ENCODE data around the gene CCDC83.

The CCDC83 gene

GRCh38 chr11:85855341-85855656 lies at the start of gene CCDC83:
Gene CCDC83, plus strand, starts transcription at chr11:85855383. Its CDS starts 9,741 bp downstream, at chr11:85865124.
- peak within 1 kb of the TSS; percentile 95 for H3K27ac Mint-ChIP-seq (ENCODE audit: low read depth)
- H3K4me1 Mint-ChIP-seq = peaks cover 10% of the 10 kb centered on the region
- no peak for ATAC-seq (replicated peaks; ENCODE audit: extremely low read depth, poor library complexity, severe bottlenecking)
- H3K27me3 Mint-ChIP-seq = no peaks in the 10 kb centered on the region
- no peak for DNase-seq (ENCODE audit: low spot score in 2 of 2)
- H3K9me3 Mint-ChIP-seq = no peaks in the 10 kb centered on the region
- peak within 1 kb of the TSS; percentile 85 for H3K4me3 Mint-ChIP-seq
- H3K36me3 Mint-ChIP-seq (ENCODE audit: insufficient read depth) = peaks cover 4% of the 10 kb centered on the region

DNA sequence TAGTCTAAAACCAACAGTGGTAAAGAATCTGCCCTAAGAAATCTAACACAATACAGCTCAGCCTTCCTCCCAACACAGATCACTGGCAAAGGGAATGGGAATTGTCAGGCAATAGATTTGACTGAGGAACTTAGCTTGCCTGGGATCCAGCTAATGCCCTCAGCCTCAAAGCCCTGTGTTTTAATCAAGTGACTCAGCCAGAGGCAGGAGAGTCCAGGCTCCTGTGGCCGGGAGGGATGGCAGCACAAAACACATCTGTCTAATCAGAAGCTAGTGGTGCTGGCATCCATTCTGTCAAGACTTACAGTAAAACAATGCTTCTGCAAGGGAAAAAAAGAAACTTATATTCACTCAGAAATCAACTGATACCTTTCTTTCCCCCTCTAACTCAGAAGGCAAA lies 49.8 kb upstream of the CCDC83 start:
- Mint-ChIP-seq H3K4me3 (no peak overlapping the region), H3K4me1 (peaks cover 72% of the 10 kb centered on the region), H3K27ac (ENCODE audit: low read depth) (no peak overlapping the region), H3K27me3 (no peaks in the 10 kb centered on the region), H3K9me3 (no peaks in the 10 kb centered on the region), H3K36me3 (ENCODE audit: insufficient read depth) (peaks cover 5% of the 10 kb centered on the region)
- DNase-seq (ENCODE audit: low spot score in 2 of 2) = no peak
- no peak for ATAC-seq (replicated peaks; ENCODE audit: extremely low read depth, poor library complexity, severe bottlenecking)

DNA sequence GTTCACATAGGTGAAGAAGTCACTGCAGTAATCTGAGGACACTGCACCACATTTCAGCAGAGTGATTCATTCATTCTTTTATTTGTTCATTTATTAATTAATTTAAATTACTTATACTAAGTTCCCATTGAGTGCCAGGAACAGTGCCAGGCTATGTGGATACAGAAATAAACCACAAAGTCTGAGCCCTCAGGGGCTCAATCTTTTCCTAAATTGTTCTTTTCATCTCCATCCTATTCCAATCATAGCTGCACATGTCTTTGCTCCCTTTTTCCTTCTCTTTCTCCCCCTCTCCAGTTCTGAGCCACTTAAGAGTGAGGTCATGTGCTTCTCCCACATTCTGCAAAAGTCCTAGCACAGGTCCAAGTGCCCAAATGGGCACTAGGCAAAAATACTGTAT lies 49.2 kb upstream of the CCDC83 start:
- no peak for ATAC-seq (replicated peaks; ENCODE audit: extremely low read depth, poor library complexity, severe bottlenecking)
- H3K4me1 Mint-ChIP-seq = peaks cover 67% of the 10 kb centered on the region

GRCh38 chr11:85806876-85807275 lies 48.3 kb upstream of the CCDC83 start:
- ATAC-seq (replicated peaks; ENCODE audit: extremely low read depth, poor library complexity, severe bottlenecking) = no peak
- H3K4me3 Mint-ChIP-seq = no peak overlapping the region
- H3K27me3 Mint-ChIP-seq = no peaks in the 10 kb centered on the region
- no peak for DNase-seq (ENCODE audit: low spot score in 2 of 2)
- H3K4me1 Mint-ChIP-seq = peaks cover 66% of the 10 kb centered on the region
- peaks cover 8% of the 10 kb centered on the region for H3K36me3 Mint-ChIP-seq (ENCODE audit: insufficient read depth)
- no peak overlapping the region for H3K27ac Mint-ChIP-seq (ENCODE audit: low read depth)
- H3K9me3 Mint-ChIP-seq = no peaks in the 10 kb centered on the region

More for the DNA sequence above, 49.2 kb upstream of the CCDC83 start:
- H3K27me3 Mint-ChIP-seq = no peaks in the 10 kb centered on the region
- peaks cover 8% of the 10 kb centered on the region for H3K36me3 Mint-ChIP-seq (ENCODE audit: insufficient read depth)
- H3K27ac Mint-ChIP-seq (ENCODE audit: low read depth) = no peak overlapping the region
- DNase-seq (ENCODE audit: low spot score in 2 of 2) = no peak
- H3K4me3 Mint-ChIP-seq = no peak overlapping the region
- H3K9me3 Mint-ChIP-seq = no peaks in the 10 kb centered on the region

GRCh38 chr11:85809191-85809590 lies 46.0 kb upstream of the CCDC83 start:
- H3K4me3 Mint-ChIP-seq = peak overlapping the region; percentile 90
- no peak overlapping the region for H3K27ac Mint-ChIP-seq (ENCODE audit: low read depth)
- no peak for DNase-seq (ENCODE audit: low spot score in 2 of 2)
- H3K36me3 Mint-ChIP-seq (ENCODE audit: insufficient read depth) = peaks cover 8% of the 10 kb centered on the region
- H3K4me1 Mint-ChIP-seq = peaks cover 68% of the 10 kb centered on the region
- peak; percentile 55 for ATAC-seq (replicated peaks; ENCODE audit: extremely low read depth, poor library complexity, severe bottlenecking)
- no peaks in the 10 kb centered on the region for H3K27me3 Mint-ChIP-seq
- no peaks in the 10 kb centered on the region for H3K9me3 Mint-ChIP-seq

DNA sequence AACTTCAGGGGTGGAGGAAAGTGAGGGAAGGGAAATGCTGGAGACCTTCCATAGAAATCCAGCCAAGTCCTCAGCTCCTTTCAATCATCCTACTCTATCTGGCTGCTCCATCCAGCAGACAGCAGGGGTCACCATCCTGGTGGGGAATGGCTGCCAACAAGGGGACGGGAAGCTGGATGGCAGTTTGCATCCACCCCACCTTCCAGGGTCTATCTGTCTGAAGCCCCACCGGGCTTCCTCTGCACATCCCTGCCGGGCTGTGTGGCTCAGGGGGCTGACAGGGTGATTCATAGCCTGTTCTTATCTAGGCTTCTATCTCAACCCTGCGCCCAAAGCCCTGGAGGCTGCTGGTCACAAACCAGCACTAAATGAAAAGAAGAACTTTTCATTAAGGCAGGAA lies 45.3 kb upstream of the CCDC83 start:
- ATAC-seq (replicated peaks; ENCODE audit: extremely low read depth, poor library complexity, severe bottlenecking) = peak; percentile 15
- no peaks in the 10 kb centered on the region for H3K27me3 Mint-ChIP-seq
- H3K4me1 Mint-ChIP-seq = peaks cover 62% of the 10 kb centered on the region
- H3K36me3 Mint-ChIP-seq (ENCODE audit: insufficient read depth) = peaks cover 8% of the 10 kb centered on the region
- H3K9me3 Mint-ChIP-seq = no peaks in the 10 kb centered on the region
- H3K27ac Mint-ChIP-seq (ENCODE audit: low read depth) = peak overlapping the region; percentile 95
- no peak for DNase-seq (ENCODE audit: low spot score in 2 of 2)
- H3K4me3 Mint-ChIP-seq = peak overlapping the region; percentile 90

DNA sequence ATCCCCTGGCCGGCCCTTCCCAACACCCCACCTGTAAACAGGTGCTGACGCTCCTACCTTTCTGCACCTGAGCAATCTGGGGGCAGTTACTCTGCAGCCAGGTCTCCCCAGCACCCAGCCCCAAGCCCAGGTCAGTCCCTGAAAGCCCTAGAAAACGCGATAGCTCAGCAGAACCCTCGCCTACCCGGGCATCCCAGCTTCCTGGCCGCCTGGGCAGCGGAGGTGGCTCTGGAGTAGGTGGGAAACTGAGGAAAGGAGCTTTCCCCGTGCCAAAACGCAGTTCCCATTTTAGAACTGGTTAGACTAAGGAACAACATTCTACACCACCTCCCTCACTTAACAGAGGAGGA lies 44.7 kb upstream of the CCDC83 start:
- H3K36me3 Mint-ChIP-seq (ENCODE audit: insufficient read depth) = peaks cover 8% of the 10 kb centered on the region
- H3K4me1 Mint-ChIP-seq = peaks cover 55% of the 10 kb centered on the region
- no peaks in the 10 kb centered on the region for H3K9me3 Mint-ChIP-seq
- H3K27ac Mint-ChIP-seq (ENCODE audit: low read depth) = peak overlapping the region; percentile 95
- peak; percentile 4 for ATAC-seq (replicated peaks; ENCODE audit: extremely low read depth, poor library complexity, severe bottlenecking)
- H3K4me3 Mint-ChIP-seq = peak overlapping the region; percentile 90
- no peaks in the 10 kb centered on the region for H3K27me3 Mint-ChIP-seq
- DNase-seq (ENCODE audit: low spot score in 2 of 2) = peak in 1 of 2 donors; percentile 18

DNA sequence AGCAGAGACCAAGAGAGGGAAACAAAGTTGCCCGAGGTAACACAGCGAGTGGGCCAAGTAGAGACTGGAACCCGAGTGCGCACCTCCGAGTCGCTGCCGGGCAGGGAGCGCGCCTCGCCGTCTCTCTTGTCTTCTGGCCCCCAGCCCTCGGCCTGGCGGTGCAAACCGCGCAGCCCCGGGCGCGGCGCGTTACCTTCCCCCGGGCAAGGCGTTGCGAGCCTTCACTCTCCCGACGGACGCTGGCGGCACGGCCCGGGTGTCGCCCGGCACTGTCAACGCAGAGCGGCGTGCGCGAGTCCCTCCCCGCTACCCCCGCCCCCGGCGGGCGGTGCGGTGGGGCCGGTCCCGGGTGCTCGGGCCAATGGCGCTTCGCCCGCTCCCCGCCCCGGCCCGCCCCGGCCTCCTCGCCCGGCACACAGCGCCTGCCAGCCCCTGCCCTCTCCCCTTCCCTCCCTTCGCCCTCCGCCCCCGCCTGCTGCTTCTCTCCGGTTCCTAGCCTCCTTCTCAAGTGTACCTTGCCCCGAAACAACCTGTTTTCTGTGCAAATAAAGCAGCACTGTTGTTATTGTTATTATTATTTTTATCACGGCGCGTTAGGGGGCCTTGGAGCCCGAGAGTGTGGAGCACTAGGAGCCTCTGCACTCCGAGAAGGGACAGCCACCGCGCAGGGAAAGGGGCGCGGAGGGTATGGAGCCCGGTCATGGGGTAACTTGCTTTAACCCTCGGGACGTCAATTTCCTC lies 44.1 kb upstream of the CCDC83 start, which contains the start of gene SYTL2:
Gene SYTL2 (minus strand): TSS at position 271 of the 741 bp plus-strand sequence. CDS start 53,416 bp downstream, outside the sequence.
- peaks cover 8% of the 10 kb centered on the region for H3K36me3 Mint-ChIP-seq (ENCODE audit: insufficient read depth)
- no peaks in the 10 kb centered on the region for H3K9me3 Mint-ChIP-seq
- peaks cover 50% of the 10 kb centered on the region for H3K4me1 Mint-ChIP-seq
- H3K27ac Mint-ChIP-seq (ENCODE audit: low read depth) = peak within 1 kb of the TSS; percentile 95
- DNase-seq (ENCODE audit: low spot score in 2 of 2) (peak; percentile 65), ATAC-seq (replicated peaks; ENCODE audit: extremely low read depth, poor library complexity, severe bottlenecking) (peak; percentile 84)
- H3K27me3 Mint-ChIP-seq = no peaks in the 10 kb centered on the region
- H3K4me3 Mint-ChIP-seq = peak within 1 kb of the TSS; percentile 90

- ATAC-seq (replicated peaks; ENCODE audit: extremely low read depth, poor library complexity, severe bottlenecking) (no peak), DNase-seq (ENCODE audit: low spot score in 2 of 2) (no peak)
- Mint-ChIP-seq H3K9me3 (no peaks in the 10 kb centered on the region), H3K27ac (ENCODE audit: low read depth) (peak overlapping the region; percentile 95), H3K27me3 (no peaks in the 10 kb centered on the region), H3K4me1 (peaks cover 44% of the 10 kb centered on the region), H3K36me3 (ENCODE audit: insufficient read depth) (peaks cover 8% of the 10 kb centered on the region), H3K4me3 (peak overlapping the region; percentile 90)
Measured at GRCh38 chr11:85811624-85812023, 43.6 kb upstream of the CCDC83 start.

DNA sequence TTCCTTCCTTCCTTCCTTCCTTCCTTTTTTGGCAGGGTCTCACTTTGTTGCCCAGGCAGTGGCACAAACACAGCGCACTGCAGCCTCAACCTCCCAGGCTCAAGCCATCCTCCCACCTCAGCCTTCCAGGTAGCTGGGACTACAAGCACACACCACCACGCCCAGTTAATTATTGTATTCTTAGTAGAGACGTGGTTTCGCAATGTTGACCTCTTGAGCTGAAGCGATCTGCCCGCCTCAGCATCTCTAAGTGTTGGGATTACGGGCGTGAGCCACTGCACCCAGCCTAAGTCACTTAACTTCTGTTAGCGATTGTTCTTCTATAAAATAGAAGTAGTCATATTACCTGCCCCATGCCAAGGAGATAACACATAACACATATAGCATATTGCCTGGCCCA lies 41.5 kb upstream of the CCDC83 start:
- DNase-seq (ENCODE audit: low spot score in 2 of 2) (no peak), ATAC-seq (replicated peaks; ENCODE audit: extremely low read depth, poor library complexity, severe bottlenecking) (no peak)
- peak overlapping the region; percentile 25 for H3K27ac Mint-ChIP-seq (ENCODE audit: low read depth)
- H3K36me3 Mint-ChIP-seq (ENCODE audit: insufficient read depth) = peaks cover 8% of the 10 kb centered on the region
- no peaks in the 10 kb centered on the region for H3K27me3 Mint-ChIP-seq
- H3K9me3 Mint-ChIP-seq = no peaks in the 10 kb centered on the region
- H3K4me3 Mint-ChIP-seq = no peak overlapping the region
- peaks cover 37% of the 10 kb centered on the region for H3K4me1 Mint-ChIP-seq

DNA sequence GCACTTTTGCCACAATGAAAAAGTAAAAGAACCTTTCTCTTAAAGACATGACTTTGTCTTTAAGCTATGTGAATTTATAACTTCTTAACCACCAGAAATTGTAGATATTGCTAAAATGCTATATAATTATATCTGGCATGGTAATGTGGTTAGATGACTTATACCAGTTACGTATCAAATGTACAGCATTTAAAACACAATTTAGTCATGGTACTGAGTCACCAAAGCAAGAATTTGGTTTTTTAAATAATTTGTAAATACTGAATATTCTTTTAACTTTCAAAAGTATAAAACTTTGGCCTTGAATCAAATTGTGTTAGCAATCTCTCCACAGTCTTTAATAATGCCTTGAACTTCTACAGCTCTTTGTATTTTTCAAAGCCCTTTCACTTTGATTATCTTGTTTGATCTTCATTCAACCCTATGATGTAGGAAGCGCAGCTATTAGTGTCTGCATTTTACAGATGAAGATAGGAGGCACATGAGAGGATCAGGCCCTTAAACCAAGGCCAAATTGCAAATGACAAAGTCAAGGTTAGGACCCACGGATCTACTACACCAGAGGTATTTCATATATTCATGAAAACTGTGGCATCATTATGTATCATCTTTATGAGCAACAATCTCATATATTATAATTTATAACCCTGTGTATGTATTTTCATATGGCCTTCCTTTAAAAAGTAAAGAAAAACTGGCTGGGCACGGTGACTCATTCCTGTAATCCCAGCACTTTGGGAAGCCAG lies 39.8 kb upstream of the CCDC83 start:
- H3K27ac Mint-ChIP-seq (ENCODE audit: low read depth) = no peak overlapping the region
- no peaks in the 10 kb centered on the region for H3K9me3 Mint-ChIP-seq
- H3K4me1 Mint-ChIP-seq = peaks cover 21% of the 10 kb centered on the region
- no peaks in the 10 kb centered on the region for H3K27me3 Mint-ChIP-seq
- DNase-seq (ENCODE audit: low spot score in 2 of 2) (no peak), ATAC-seq (replicated peaks; ENCODE audit: extremely low read depth, poor library complexity, severe bottlenecking) (no peak)
- no peak overlapping the region for H3K4me3 Mint-ChIP-seq
- peaks cover 2% of the 10 kb centered on the region for H3K36me3 Mint-ChIP-seq (ENCODE audit: insufficient read depth)

DNA sequence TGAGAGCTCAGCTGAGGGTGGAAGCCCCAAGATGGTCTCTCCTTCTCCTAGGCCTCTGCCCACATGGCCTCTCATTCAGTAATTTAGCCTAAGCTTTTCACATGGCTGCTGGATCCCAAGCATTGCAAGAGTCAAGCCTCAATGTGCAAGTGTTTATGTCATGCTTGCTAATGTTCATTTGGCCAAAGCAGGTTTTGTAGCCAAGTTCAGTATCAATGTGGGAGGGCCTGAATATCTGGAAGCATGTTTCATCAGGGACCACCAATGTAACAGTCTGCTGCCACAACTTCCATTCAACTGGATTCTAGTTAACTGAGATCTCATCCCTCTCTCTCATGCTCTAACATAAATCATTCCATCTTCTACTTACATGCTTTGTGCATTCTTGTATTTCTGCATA lies 35.7 kb upstream of the CCDC83 start:
- Mint-ChIP-seq H3K27ac (ENCODE audit: low read depth) (no peak overlapping the region), H3K27me3 (no peaks in the 10 kb centered on the region), H3K36me3 (ENCODE audit: insufficient read depth) (peaks cover 2% of the 10 kb centered on the region), H3K9me3 (no peaks in the 10 kb centered on the region), H3K4me3 (no peak overlapping the region), H3K4me1 (peaks cover 33% of the 10 kb centered on the region)
- DNase-seq (ENCODE audit: low spot score in 2 of 2) (no peak), ATAC-seq (replicated peaks; ENCODE audit: extremely low read depth, poor library complexity, severe bottlenecking) (no peak)

DNA sequence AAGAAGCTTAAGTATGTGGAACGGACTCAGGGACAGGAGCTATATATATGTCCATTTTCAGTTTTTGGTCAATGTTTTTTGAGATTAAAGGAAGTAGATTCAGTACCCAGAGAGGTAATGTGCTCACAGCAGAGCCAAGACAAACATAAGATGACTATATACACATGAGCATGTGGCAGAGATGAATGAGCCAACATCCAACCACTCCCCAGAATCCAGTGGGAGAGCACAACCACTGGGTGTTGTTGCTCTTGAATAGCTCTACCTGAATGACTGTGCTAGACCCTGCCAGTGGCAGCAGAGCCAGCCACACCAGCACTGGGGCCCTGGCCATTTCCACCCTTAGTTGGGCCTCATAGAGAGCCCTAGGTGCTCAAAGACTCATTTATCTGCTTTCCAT lies 33.5 kb upstream of the CCDC83 start:
- H3K27ac Mint-ChIP-seq (ENCODE audit: low read depth) = no peak overlapping the region
- no peak for ATAC-seq (replicated peaks; ENCODE audit: extremely low read depth, poor library complexity, severe bottlenecking)
- no peaks in the 10 kb centered on the region for H3K9me3 Mint-ChIP-seq
- peaks cover 2% of the 10 kb centered on the region for H3K36me3 Mint-ChIP-seq (ENCODE audit: insufficient read depth)
- no peak for DNase-seq (ENCODE audit: low spot score in 2 of 2)
- H3K4me3 Mint-ChIP-seq = no peak overlapping the region
- H3K27me3 Mint-ChIP-seq = no peaks in the 10 kb centered on the region
- H3K4me1 Mint-ChIP-seq = peaks cover 53% of the 10 kb centered on the region
